ENCODE data around the gene NAA16. TPM values are rescaled to one million over a fixed set of nuclear protein-coding genes. Genes with fewer than 3 reads are reported as not detected.

Gene NAA16
- total RNA-seq, 4 donors from 2014 or later = 14.3 to 41.0 (median 22.6) TPM

DNA sequence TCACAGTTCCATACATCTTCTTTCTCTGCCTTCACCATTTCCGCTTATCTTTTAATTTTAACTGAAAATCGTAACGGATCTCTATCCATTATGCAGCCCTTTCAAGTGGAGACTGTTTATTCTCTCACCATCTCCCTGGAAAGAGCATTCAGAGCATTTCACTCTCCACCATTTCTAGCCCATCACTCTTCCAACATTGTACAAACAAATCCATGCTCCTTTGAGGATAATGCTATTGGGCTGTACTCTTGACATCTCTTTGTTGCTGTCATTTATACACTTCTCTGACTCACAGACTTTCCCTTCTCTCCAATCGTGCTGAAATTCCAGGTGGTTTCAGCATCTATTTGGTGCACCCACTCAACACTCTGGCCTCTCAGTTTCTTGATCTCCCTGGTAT is 71.4 kb downstream of the NAA16 start:
- Histone ChIP-seq H3K27me3 (no peaks in the 10 kb centered on the region), H3K27ac (no peak overlapping the region), H3K9me3 (no peaks in the 10 kb centered on the region), H3K4me3 (no peak overlapping the region), H3K36me3 (no peaks in the 10 kb centered on the region), H3K4me1 (no peaks in the 10 kb centered on the region)
- TF ChIP-seq EP300 (IDR thresholded peaks at IDR 0.05) = no peak
- TF ChIP-seq POLR2A (IDR thresholded peaks at IDR 0.05) = no peak
- no peak for TF ChIP-seq POLR2AphosphoS5 (IDR thresholded peaks at IDR 0.05)
- TF ChIP-seq, protein P1, sequence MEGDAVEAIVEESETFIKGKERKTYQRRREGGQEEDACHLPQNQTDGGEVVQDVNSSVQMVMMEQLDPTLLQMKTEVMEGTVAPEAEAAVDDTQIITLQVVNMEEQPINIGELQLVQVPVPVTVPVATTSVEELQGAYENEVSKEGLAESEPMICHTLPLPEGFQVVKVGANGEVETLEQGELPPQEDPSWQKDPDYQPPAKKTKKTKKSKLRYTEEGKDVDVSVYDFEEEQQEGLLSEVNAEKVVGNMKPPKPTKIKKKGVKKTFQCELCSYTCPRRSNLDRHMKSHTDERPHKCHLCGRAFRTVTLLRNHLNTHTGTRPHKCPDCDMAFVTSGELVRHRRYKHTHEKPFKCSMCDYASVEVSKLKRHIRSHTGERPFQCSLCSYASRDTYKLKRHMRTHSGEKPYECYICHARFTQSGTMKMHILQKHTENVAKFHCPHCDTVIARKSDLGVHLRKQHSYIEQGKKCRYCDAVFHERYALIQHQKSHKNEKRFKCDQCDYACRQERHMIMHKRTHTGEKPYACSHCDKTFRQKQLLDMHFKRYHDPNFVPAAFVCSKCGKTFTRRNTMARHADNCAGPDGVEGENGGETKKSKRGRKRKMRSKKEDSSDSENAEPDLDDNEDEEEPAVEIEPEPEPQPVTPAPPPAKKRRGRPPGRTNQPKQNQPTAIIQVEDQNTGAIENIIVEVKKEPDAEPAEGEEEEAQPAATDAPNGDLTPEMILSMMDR (IDR thresholded peaks at IDR 0.05) = no peak
- WGBS = 79% methylated on average over 4 of the region's 4 CpGs
- no peak for DNase-seq (ENCODE audit: low spot score in 2 of 2)

- H3K4me3 ChIP-seq = no peak overlapping the region
- H3K9me3 ChIP-seq = no peaks in the 10 kb centered on the region
- H3K4me1 ChIP-seq = no peaks in the 10 kb centered on the region
- H3K27ac ChIP-seq = no peak overlapping the region
- H3K36me3 ChIP-seq = no peaks in the 10 kb centered on the region
- DNase-seq (ENCODE audit: low spot score in 2 of 2) = no peak
- WGBS = 50% methylated on average over 3 of the region's 3 CpGs
- H3K27me3 ChIP-seq = no peaks in the 10 kb centered on the region
- no peak for TF ChIP-seq POLR2A (IDR thresholded peaks at IDR 0.05)
- TF ChIP-seq EP300 (IDR thresholded peaks at IDR 0.05) = no peak
- TF ChIP-seq, protein P1 (IDR thresholded peaks at IDR 0.05) = no peak
- no peak for TF ChIP-seq POLR2AphosphoS5 (IDR thresholded peaks at IDR 0.05)
Observed at GRCh38 chr13:41383386-41383785, 72.3 kb downstream of the NAA16 start.

- H3K4me1 ChIP-seq = no peaks in the 10 kb centered on the region
- H3K36me3 ChIP-seq = no peaks in the 10 kb centered on the region
- no peaks in the 10 kb centered on the region for H3K27me3 ChIP-seq
- DNase-seq (ENCODE audit: low spot score in 2 of 2) = no peak
- no peaks in the 10 kb centered on the region for H3K9me3 ChIP-seq
- H3K27ac ChIP-seq = no peak overlapping the region
- H3K4me3 ChIP-seq = no peak overlapping the region
- WGBS = 84% methylated on average over 20 of the region's 20 CpGs
- TF ChIP-seq, protein P1 (IDR thresholded peaks at IDR 0.05) = peak in 1 of 2 donors; percentile 30
- no peak for TF ChIP-seq POLR2AphosphoS5 (IDR thresholded peaks at IDR 0.05)
Observed at GRCh38 chr13:41384749-41385503, 73.9 kb downstream of the NAA16 start.

GRCh38 chr13:41386211-41386610 is 75.1 kb downstream of the NAA16 start:
- Histone ChIP-seq H3K4me3 (no peak overlapping the region), H3K27ac (no peak overlapping the region), H3K9me3 (no peaks in the 10 kb centered on the region), H3K27me3 (no peaks in the 10 kb centered on the region), H3K4me1 (no peaks in the 10 kb centered on the region), H3K36me3 (no peaks in the 10 kb centered on the region)
- DNase-seq (ENCODE audit: low spot score in 2 of 2) = no peak
- 71% methylated on average over 6 of the region's 6 CpGs for WGBS
- TF ChIP-seq POLR2AphosphoS5 (IDR thresholded peaks at IDR 0.05) (no peak), POLR2A (IDR thresholded peaks at IDR 0.05) (no peak), EP300 (IDR thresholded peaks at IDR 0.05) (no peak)
- TF ChIP-seq, protein P1 (IDR thresholded peaks at IDR 0.05) = no peak

- WGBS = 86% methylated on average over 3 of the region's 3 CpGs
- Histone ChIP-seq H3K27me3 (no peaks in the 10 kb centered on the region), H3K36me3 (no peaks in the 10 kb centered on the region), H3K27ac (no peak overlapping the region), H3K9me3 (no peaks in the 10 kb centered on the region), H3K4me1 (no peaks in the 10 kb centered on the region), H3K4me3 (no peak overlapping the region)
- no peak for DNase-seq (ENCODE audit: low spot score in 2 of 2)
- TF ChIP-seq, protein P1 (IDR thresholded peaks at IDR 0.05) = no peak
- no peak for TF ChIP-seq POLR2A (IDR thresholded peaks at IDR 0.05)
- TF ChIP-seq EP300 (IDR thresholded peaks at IDR 0.05) = no peak
- TF ChIP-seq POLR2AphosphoS5 (IDR thresholded peaks at IDR 0.05) = no peak
Observed at GRCh38 chr13:41387576-41387975, 76.5 kb downstream of the NAA16 start.

All from suprapubic skin (tissue), 4 donors.